Fibroblast of skin of back (primary cell): ENCODE measurements around the gene CDKN1C.

ENCODE experiments used
- DNase-seq: peaks from one replicate; pipeline ENCODE4 v3.0.0-alpha.2; 2013

CDKN1C gene

GRCh38 chr11:2867722-2868505, 17.7 kb downstream of the CDKN1C start:
- no peak for DNase-seq

- DNase-seq = no peak
Measured at GRCh38 chr11:2867142-2867541, 18.4 kb downstream of the CDKN1C start.

GRCh38 chr11:2865922-2866577, 19.5 kb downstream of the CDKN1C start:
- DNase-seq = no peak

- DNase-seq = no peak
Measured at GRCh38 chr11:2864901-2865300, 20.7 kb downstream of the CDKN1C start.

- DNase-seq = no peak
Measured at GRCh38 chr11:2863276-2863618, 22.3 kb downstream of the CDKN1C start.

- DNase-seq = no peak
Measured at GRCh38 chr11:2862395-2863275, 22.9 kb downstream of the CDKN1C start.

GRCh38 chr11:2860636-2861035, 24.9 kb downstream of the CDKN1C start:
- no peak for DNase-seq

- DNase-seq = no peak
Measured at GRCh38 chr11:2859699-2860037, 25.9 kb downstream of the CDKN1C start.

GRCh38 chr11:2858995-2859698, 26.4 kb downstream of the CDKN1C start:
- no peak for DNase-seq

GRCh38 chr11:2857918-2858317, 27.7 kb downstream of the CDKN1C start:
- DNase-seq = no peak

- no peak for DNase-seq
Measured at GRCh38 chr11:2857276-2857675, 28.3 kb downstream of the CDKN1C start.

GRCh38 chr11:2855162-2855561, 30.4 kb downstream of the CDKN1C start:
- no peak for DNase-seq

GRCh38 chr11:2853997-2854560, 31.5 kb downstream of the CDKN1C start:
- no peak for DNase-seq

GRCh38 chr11:2853401-2853800, 32.2 kb downstream of the CDKN1C start:
- no peak for DNase-seq

- DNase-seq = no peak
Measured at GRCh38 chr11:2849994-2850770, 35.4 kb downstream of the CDKN1C start.

GRCh38 chr11:2848497-2848896, 37.1 kb downstream of the CDKN1C start:
- DNase-seq = no peak

- DNase-seq = no peak
Measured at GRCh38 chr11:2847561-2847960, 38.0 kb downstream of the CDKN1C start.

GRCh38 chr11:2846470-2846869, 39.1 kb downstream of the CDKN1C start:
- no peak for DNase-seq

GRCh38 chr11:2846056-2846455, 39.5 kb downstream of the CDKN1C start:
- no peak for DNase-seq

GRCh38 chr11:2844996-2845395, 40.6 kb downstream of the CDKN1C start:
- no peak for DNase-seq

GRCh38 chr11:2844116-2844842, 41.3 kb downstream of the CDKN1C start:
- peak; percentile 27 for DNase-seq
